ENCODE results near the gene KLHL40. TPM values are rescaled to one million over a fixed set of nuclear protein-coding genes. Genes with fewer than 3 reads are reported as not detected.

The KLHL40 gene
- total and polyA plus RNA-seq, 4 donors: 0.05 TPM; not detected in 3

DNA sequence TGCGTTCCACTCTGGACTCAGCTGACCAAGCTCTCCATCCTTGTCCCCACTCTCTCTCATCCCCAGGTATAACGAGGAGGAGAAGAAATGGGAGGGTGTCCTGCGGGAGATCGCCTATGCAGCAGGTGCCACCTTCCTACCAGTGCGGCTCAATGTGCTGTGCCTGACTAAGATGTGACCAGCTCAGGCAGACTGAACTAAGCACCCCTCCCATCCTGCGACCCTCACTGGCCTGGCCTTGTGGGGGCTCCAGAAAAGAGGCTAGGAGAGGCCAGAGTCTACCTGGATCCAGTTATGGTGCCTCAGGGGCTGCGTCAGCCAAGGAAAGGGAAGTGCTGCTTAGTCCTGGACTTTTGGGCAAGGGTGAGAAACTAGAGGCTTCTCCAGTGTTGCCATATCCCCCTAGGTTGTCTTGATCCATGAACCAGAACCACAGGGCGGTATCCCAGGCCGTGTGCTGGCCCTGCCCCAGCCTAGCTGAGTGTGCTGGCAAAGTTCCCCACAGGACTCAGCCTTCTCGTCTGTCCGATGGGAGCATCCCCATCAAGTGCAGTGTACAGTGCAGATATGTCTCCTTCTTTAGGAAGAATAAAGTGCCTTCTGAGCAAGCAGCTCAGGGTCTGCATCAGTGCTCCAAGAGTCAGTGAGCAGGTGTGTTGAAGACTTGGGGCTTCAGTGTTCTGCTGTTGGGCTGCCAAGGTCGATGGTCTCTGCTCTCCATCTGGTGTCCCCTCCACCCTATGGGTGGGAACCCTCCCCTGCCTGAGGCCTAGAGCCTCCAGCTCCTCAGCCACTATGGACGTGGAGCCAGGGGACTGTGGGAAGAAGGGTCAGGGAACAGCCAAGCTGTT lies 6.7 kb downstream of the KLHL40 start:
- 80 to 86% methylated on average over 12 to 13 of the region's 13 CpGs for WGBS, 2 donors

DNA sequence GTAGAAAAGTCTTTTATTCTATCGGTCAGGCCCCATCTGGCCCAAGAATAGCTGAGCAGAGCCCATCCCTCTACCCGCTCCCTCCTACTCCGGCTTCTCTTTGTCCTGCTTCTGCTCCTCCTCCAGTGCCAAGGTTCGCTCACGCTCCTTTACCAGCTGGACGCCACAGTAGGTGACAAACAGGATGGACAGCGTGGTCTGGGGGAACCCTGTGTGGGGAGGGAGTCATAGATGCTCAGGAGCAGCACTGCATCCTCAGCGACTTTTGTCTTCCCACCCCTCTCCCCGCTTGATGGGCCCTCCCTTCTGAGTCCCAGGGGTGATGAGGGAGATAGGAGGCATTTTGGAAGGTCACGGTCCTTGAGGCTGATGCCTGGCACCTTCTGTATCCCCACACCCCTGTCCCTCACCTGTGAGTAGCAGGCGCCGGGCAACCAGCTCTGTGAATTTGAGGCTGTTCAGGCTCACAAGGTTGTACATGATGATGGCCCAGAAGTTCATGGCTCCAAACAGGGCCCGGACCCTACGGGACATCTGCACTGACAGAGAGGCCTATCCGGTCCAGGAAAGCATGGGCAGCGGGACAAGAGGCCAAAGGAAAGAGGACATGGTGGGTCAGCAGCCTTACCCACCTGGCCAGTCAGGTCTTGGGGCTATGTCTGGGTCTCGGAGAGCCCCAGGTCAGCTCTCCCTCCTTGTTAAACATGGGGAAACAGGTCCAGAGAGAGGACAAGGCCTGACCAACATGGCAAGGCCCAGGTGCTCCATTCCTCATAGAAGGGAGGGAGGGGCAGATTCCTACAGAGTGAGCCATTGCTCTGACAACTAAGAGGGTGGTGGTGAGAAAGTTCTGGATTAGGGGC lies 7.6 kb downstream of the KLHL40 start:
- 90 to 91% methylated on average over 17 of the region's 17 CpGs for WGBS, 2 donors
- no peak for ATAC-seq (ENCODE audit: insufficient read depth, low FRiP score)
- DNase-seq: no peak

More for the DNA sequence above, 6.7 kb downstream of the KLHL40 start:
- TF ChIP-seq, protein P1, sequence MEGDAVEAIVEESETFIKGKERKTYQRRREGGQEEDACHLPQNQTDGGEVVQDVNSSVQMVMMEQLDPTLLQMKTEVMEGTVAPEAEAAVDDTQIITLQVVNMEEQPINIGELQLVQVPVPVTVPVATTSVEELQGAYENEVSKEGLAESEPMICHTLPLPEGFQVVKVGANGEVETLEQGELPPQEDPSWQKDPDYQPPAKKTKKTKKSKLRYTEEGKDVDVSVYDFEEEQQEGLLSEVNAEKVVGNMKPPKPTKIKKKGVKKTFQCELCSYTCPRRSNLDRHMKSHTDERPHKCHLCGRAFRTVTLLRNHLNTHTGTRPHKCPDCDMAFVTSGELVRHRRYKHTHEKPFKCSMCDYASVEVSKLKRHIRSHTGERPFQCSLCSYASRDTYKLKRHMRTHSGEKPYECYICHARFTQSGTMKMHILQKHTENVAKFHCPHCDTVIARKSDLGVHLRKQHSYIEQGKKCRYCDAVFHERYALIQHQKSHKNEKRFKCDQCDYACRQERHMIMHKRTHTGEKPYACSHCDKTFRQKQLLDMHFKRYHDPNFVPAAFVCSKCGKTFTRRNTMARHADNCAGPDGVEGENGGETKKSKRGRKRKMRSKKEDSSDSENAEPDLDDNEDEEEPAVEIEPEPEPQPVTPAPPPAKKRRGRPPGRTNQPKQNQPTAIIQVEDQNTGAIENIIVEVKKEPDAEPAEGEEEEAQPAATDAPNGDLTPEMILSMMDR (IDR thresholded peaks at IDR 0.05; ENCODE audit: control extremely low read depth, extremely low read depth): no peak
- Histone ChIP-seq H3K36me3 (ENCODE audit: control insufficient read depth in 4 of 4, insufficient read depth in 4 of 4, low read length in 4 of 4) (no peaks in the 10 kb centered on the region), H3K4me1 (ENCODE audit: control insufficient read depth in 5 of 5, insufficient read depth in 5 of 5, low read length in 5 of 5) (no peaks in the 10 kb centered on the region), H3K4me3 (no peak overlapping the region), H3K27me3 (ENCODE audit: control insufficient read depth in 3 of 3, insufficient read depth in 3 of 3, low read length in 2 of 3) (peaks cover 0 to 1% (median 0%) of the 10 kb centered on the region in 3 donors), H3K27ac (ENCODE audit: low read depth in 1 of 2, low read length in 1 of 2) (no peak overlapping the region), H3K9ac (ENCODE audit: insufficient read depth in 1 of 2, low read length in 2 of 2) (no peak overlapping the region), H3K9me3 (ENCODE audit: control insufficient read depth in 4 of 4, insufficient read depth in 3 of 4, low read length in 3 of 4) (no peaks in the 10 kb centered on the region)
- ATAC-seq (ENCODE audit: insufficient read depth, low FRiP score) (no peak), DNase-seq (no peak)

DNA sequence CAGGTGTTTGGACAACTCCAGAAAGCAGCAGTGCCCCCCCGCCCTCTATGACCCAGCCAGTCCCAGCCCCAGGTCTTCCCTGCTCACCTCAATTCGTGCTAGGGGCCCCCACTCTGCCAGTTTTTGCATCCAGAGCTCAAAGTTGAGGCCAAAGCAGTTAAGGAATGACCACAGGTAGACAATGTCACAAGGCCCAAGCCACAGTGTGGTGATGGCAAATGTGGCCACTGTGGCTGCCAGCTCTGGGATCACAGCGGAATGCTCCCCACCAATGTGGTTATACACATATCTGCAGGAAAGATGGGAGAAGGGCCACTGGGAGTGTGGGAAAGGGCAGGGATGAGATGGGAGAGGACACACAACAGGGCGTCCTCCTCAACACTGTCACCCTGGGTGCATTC lies 8.2 kb downstream of the KLHL40 start:
- ATAC-seq (ENCODE audit: insufficient read depth, low FRiP score): no peak

More for the DNA sequence above, 7.6 kb downstream of the KLHL40 start:
- Histone ChIP-seq H3K27ac (ENCODE audit: low read depth in 1 of 2, low read length in 1 of 2) (no peak overlapping the region), H3K27me3 (ENCODE audit: control insufficient read depth in 3 of 3, insufficient read depth in 3 of 3, low read length in 2 of 3) (no peaks in the 10 kb centered on the region), H3K36me3 (ENCODE audit: control insufficient read depth in 4 of 4, insufficient read depth in 4 of 4, low read length in 4 of 4) (no peaks in the 10 kb centered on the region), H3K9me3 (ENCODE audit: control insufficient read depth in 4 of 4, insufficient read depth in 3 of 4, low read length in 3 of 4) (peaks cover 0 to 3% (median 0%) of the 10 kb centered on the region in 4 donors), H3K4me1 (ENCODE audit: control insufficient read depth in 5 of 5, insufficient read depth in 5 of 5, low read length in 5 of 5) (peaks cover 0 to 1% (median 0%) of the 10 kb centered on the region in 5 donors), H3K9ac (ENCODE audit: insufficient read depth in 1 of 2, low read length in 2 of 2) (no peak overlapping the region), H3K4me3 (no peak overlapping the region)
- TF ChIP-seq, protein P1 (IDR thresholded peaks at IDR 0.05; ENCODE audit: control extremely low read depth, extremely low read depth): no peak

More for the DNA sequence above, 8.2 kb downstream of the KLHL40 start:
- no peaks in the 10 kb centered on the region for H3K36me3 ChIP-seq (ENCODE audit: control insufficient read depth in 4 of 4, insufficient read depth in 4 of 4, low read length in 4 of 4)
- H3K4me1 ChIP-seq (ENCODE audit: control insufficient read depth in 5 of 5, insufficient read depth in 5 of 5, low read length in 5 of 5): peaks cover 0 to 1% (median 0%) of the 10 kb centered on the region in 5 donors
- DNase-seq: no peak
- WGBS, 2 donors: 70 to 76% methylated on average over 4 of the region's 4 CpGs
- TF ChIP-seq, protein P1 (IDR thresholded peaks at IDR 0.05; ENCODE audit: control extremely low read depth, extremely low read depth): no peak
- H3K27me3 ChIP-seq (ENCODE audit: control insufficient read depth in 3 of 3, insufficient read depth in 3 of 3, low read length in 2 of 3): no peaks in the 10 kb centered on the region
- H3K9ac ChIP-seq (ENCODE audit: insufficient read depth in 1 of 2, low read length in 2 of 2): no peak overlapping the region
- H3K4me3 ChIP-seq: no peak overlapping the region
- H3K9me3 ChIP-seq (ENCODE audit: control insufficient read depth in 4 of 4, insufficient read depth in 3 of 4, low read length in 3 of 4): peaks cover 0 to 3% (median 0%) of the 10 kb centered on the region in 4 donors
- H3K27ac ChIP-seq (ENCODE audit: low read depth in 1 of 2, low read length in 1 of 2): no peak overlapping the region
